ENCODE measurements around the gene OPA1.

OPA1 gene

DNA sequence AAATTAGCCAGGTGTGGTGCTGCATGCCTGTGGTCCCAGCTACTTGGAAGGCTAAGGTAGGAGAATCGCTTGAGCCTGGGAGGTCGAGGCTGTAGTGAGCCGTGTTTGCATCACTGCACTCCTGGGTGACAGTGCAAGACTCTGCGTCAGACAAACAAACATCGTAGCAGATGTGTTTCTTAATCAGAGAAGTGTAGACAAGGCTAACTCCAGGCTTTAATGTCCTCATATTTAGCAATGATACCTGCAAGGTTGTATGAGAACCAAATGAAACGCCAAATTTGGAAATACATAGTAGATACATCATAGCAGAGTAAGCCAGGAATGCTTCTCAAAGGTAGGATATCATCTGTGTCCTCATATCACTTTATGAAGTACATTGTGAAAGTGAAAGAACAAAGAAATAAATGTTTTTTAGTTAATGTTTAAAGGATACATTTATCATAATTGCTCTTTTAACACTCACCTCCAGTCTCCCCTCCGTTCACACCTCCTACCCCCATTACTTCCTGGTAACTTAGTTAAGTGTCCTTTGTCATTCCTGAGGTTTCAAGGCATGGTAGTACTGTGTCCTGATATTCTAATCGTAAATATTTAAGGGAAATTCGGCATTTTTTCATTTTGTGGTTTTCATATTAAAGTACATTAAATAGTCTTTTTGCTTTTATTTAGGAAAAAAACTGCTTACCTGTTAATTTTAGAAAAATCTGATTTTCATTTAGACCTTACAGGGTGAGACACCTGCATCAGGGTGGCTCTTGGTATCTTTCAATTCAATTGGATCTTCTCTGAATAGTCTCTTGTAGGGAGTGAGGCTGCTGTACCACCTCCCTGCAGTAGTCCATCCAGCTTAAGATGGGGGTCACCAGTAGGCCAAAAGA, 96.1 kb downstream of the OPA1 start:
- in situ Hi-C loops (cut with HindIII; ENCODE audit: low sequenced_read_pairs), result no loop called here

DNA sequence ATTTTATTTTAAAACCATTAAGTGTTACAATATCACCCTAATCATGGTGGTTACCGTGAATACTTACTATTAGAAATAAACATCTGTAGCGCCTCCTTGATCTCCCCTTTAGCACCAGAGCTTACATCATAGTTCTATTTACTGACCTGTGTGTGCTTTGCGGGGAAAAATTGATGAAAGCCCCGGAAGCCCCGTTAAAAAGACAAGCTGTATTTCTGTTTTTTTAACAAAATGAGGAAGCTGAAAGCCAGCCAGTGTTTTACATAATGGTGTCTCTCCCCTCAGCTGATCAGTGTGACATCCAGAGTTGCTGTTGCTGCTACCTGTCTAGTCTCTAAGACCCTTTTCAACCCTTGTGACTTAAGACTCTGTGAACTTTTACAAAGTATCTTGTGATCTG, 100.8 kb downstream of the OPA1 start:
- in situ Hi-C loops (cut with HindIII; ENCODE audit: low sequenced_read_pairs), result no loop called here

DNA sequence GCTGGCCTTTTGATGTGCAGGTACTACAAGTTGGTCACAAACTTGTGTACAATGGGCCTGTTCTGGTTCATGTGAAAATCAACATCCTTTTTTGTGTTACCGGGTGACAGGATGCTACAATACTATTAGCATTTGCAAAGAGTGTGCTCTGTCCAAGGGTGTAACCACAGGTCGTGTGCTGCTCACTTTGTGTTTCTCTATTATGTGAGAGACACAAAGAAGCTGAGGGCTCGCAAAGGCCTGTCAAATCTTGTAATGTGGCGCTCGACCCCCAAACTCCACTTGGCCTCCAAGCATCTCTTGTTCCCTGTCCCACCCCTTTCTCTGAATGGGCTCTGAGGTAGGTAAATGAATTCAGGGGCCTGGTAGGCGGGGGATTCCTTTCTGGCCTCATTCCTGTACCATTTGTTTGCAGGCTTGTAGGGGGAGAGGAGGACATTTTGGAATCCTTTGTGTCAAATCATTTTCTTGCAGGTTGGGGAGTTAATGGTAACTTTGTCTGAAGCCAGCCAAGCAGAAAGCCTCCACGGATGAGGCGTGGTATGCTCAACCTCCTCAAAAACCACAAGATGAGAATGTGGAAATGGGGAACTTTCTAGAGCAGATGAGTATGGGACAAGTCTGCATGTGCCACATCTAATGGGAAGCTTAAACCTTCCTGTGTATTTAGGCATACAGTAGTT, 109.1 kb downstream of the OPA1 start:
- in situ Hi-C loops (cut with HindIII; ENCODE audit: low sequenced_read_pairs), result no loop called here

DNA sequence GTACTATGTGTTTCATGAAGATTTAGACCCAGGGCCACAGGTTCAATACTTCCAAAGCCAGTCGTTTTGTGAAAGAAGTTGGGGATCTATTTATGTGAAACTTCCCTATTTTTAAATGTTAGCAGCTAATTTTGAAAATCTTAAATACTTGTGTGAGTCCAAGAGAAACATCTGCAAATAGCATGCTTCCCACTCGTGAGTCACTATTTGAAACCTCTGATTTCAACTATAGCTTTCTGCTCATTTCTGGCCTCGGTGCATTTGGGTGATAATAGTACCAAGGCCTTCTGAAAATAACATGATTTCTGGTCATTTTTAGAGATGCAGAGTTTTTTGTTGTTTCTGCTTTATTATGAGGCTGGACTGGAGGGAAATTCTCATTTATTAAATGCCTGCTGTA, 110.0 kb downstream of the OPA1 start:
- in situ Hi-C loops (cut with HindIII; ENCODE audit: low sequenced_read_pairs), result no loop called here

DNA sequence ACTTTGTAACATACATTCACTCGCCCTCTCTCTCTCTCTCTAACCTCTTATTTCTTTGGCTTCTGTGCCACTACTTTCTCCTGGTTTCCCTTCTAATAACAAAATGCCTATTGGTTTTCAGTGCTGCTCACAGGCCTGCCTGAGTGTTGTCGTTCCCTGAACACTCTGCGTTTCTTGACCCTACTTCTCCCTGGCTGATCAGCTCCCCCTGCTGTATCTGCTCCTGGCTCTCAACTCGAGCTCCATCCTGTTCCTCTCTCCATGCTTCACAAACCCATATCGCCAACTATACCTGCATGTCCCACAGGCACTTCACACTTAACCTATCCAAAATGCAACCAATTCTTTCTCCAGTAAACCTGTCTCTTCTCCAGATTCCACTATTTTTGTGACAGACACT, 111.4 kb downstream of the OPA1 start:
- in situ Hi-C loops (cut with HindIII; ENCODE audit: low sequenced_read_pairs), result no loop called here

DNA sequence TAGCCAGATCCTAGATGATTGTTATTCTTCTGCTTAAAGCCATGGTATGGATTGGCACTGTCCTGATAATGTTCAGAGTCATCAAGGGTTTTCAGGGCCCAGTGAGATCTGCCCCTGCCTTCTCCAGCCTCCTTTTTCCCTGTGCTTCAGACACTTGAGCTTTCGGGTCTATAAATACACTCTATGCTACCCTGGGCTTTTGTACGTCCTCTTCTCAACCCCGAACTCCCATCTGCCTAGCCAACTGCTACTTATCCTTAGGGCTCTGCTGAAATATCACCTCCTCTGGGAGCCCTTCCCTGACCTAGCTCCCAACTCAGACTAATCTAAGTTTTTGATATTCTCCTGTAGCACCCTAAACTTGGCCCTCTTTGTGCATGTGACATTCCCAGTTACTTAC, 115.3 kb downstream of the OPA1 start:
- in situ Hi-C loops (cut with HindIII; ENCODE audit: low sequenced_read_pairs), result no loop called here

DNA sequence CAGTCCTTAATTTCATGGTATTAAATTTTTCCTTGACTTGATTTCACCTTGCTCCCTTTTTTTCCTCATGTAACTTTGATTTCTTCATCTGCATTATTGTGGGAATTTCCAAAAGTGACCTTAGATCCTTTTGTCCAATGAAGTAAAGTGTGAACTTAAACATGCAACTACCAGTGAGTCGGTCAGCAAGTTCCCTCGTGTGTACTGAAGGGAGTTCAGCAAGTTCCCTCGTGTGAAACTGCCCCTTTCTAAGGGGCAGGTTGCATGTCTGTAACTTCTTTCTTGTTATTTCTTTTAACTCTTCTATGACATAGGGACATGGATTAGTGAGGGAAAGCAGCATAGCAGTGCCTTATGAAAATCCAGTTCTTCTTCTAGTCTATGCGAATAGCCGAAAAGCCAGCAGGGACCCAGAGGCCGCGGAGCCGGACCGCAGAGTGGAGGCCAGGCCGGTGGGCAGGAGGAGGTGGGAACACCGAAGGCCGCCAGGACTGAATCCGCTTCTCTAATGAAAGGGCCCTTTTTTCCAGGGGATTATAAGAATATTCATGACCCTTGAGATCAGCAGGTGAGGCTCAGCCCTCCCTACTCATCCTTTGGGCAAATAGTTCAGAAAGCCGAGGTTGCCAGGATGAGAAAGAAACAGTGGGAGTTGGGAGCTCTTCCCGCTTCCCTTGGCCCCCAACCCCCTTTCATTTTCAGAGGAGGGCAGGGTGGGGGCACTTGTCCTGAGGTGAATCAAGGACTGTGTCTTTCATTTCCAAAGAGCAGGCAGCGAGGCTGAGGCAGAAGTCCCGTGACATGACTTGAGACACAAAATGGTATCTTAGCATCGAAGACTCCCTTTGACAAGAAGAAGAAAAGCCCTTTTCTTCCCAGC, 117.5 kb downstream of the OPA1 start:
- in situ Hi-C loops (cut with HindIII; ENCODE audit: low sequenced_read_pairs), result no loop called here

DNA sequence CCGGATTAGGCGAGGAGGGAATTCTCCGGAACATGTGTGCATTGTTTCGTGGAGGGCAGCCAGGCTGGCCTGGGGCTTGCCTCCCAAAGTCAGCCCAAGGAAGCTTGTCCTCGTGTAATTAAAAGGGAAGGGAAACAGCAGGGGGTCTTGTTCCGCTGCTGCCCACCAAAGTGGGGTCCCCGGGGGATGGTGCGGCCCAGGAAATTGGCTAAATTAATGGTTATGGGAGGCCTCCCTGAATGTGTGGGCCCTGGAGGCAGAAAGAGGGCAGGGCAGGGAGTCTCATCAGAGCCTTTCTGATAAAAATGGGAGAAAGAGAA, 118.1 kb downstream of the OPA1 start:
- in situ Hi-C loops (cut with HindIII; ENCODE audit: low sequenced_read_pairs), result no loop called here

DNA sequence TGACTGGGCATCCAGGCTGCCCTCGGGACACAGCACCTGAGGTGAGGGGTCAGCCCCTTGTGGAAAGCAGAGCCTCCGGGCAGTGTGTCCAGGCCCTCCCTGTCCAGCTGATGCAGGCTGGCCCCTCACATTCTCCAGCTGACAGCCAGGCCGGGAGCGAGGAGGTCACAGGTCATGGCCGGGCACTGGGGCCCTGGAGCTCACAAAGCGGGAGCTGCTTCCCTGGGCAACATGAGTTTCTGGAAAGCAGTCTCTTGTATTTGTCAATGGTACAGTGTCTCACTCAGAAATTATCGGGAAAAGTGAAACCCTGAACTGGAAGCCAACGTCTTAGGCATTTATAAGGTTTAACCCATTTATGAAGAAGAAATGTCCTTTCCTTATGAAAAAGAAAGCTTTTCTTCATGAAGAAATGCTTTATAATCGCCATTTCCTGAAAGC, 118.5 kb downstream of the OPA1 start:
- in situ Hi-C loops (cut with HindIII; ENCODE audit: low sequenced_read_pairs), result no loop called here

DNA sequence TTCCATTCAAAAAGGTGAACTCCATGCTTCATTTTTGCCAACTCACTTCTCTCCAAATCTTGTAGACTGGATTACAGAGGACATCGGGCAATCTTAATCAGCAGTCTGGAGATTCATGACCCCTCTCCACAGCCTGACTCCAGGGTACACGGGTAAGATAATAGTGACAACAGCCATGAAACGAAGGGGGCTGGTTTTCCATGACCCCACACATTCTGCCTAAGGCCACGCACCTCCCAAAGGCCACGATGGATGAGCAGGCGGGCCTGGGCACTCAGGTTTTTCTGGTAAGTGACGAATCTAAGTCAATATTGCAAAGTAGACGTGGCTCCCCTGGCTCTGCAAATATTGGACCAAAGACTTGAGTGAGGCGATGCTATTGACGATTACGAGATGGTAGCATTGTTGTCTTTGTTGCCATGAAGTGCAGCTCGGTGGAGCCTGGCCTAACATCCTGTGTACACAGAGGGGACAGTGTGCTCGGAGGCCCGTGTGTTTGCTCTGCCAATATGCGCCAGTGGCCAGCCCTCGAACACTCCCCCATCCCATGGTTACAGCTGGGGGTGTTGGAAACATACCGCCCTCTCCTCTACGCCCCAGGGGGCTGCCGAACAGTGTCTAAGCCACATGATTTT, 119.1 kb downstream of the OPA1 start:
- in situ Hi-C loops (cut with HindIII; ENCODE audit: low sequenced_read_pairs), result no loop called here

DNA sequence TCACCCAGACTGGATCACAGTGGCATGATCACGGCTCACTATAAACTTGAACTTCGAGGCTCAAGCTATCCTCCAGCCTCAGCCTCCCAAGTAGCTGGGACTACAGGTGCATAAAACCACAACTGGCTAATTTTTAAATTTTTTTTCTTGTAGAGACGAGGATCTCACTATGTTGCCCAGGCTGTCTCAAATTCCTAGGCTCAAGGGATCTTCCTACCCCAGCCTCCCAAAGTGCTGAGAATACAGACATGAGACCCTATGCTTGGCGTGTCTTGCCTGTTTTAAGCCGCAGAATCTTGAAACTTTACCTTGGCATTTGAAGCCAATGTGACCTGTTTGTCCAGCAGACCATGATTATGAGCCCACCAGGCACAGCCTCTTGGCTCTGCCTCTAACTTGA, 119.9 kb downstream of the OPA1 start:
- in situ Hi-C loops (cut with HindIII; ENCODE audit: low sequenced_read_pairs), result no loop called here

DNA sequence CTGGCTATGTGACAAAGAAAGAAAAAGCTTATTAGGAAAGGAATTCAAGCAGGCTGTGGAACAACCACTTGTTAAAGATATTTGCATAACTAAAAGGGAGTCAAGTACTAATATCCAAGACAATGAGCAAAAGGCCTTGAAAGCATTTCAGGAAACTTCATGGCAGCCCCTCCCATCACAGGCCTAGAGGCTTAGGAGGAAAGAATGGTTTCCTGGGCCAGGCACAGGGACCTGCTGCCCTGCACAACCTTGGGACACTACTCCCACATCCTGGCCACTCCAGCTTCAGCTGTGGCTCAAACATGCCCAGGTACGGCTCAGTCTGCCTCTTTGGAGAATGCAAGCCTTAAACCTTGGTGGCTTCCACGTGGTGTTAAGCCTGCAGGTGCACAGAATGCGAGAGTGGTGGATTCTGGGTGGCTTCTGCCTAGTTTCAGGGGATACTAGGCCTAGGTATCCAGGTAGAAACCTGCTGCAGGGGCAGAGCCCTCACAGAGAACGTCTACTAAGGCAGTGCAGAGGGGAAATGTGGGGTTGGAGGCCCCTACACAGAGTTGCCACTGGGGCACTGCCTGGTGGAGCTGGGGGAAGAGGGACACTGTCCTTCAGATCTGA, 121.6 kb downstream of the OPA1 start:
- in situ Hi-C loops (cut with HindIII; ENCODE audit: low sequenced_read_pairs), result no loop called here

DNA sequence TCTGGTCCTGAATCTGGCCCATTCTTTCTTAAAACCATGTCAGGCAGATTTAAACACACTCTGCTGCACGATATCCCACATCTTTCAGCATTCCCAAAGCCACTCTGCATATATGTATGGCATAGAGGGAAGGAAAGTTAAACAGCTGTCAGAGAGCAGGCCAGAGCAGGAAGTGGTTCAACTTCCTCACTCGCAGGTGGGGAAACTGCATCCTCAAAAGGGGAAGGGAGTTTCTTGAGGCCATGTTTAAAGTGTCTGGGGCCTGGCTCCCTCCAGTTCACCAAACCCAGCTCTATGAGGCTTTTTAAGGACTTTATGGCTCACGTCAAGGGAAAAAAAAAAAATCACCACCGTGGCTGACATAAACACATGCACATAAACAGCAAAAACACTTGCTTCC, 123.1 kb downstream of the OPA1 start:
- in situ Hi-C loops (cut with HindIII; ENCODE audit: low sequenced_read_pairs), result no loop called here

DNA sequence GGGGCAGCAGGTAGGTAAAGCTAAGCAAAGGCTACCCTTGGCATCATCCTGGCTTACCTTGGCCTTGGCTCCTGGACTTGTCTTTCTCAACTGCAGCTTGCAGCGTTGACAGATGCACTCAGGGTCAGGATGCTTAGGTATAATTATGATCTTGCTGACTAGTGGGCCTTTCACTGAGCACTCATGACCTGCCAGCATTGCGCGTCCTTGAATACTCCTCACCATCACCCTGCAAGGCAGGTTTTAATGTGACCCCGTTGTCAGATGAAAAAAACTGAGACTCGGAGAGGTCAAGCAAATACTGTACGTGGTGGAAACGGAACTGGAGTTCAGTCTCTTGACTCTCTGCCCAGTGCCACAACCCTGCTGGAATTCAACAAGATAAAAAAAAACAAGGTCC, 126.7 kb downstream of the OPA1 start:
- in situ Hi-C loops (cut with HindIII; ENCODE audit: low sequenced_read_pairs), result no loop called here

DNA sequence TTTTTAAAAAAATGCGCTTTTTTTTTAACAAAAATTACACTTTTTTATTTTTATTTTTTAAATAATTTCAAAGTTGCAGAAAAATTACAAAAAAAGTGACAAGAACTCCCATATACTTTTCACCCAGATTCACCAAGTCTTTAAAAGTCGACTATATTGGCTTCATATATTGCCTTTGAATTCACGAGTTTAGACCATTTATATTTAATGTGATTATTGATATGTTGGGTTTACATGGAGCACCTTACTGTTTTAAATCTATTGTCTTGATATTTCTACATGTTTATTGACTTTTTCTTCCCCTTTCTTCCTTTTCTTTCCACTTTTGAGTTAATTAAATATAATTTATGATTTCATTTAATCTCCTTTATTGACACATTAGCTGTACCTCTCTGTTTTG, 127.2 kb downstream of the OPA1 start:
- in situ Hi-C loops (cut with HindIII; ENCODE audit: low sequenced_read_pairs), result no loop called here

DNA sequence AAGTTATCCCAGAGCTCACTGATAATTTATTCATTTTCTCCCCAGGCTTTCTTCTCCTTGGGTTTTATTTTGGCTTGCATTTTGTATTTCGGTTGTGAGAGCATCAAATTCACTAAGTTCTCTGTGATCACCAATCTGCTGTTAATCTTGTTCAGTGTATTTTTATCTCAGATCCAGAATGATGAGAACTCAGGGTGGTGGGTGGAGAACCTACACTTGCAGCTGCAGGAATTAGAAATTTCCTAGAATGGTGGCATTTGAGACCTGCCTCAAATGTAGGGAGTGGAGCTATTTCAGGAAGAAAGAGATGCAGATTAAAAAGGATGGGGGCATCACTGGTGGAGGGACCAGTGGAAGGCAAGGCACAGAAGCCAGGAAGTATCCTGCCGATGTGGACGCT, 129.6 kb downstream of the OPA1 start:
- in situ Hi-C loops (cut with HindIII; ENCODE audit: low sequenced_read_pairs), result no loop called here

DNA sequence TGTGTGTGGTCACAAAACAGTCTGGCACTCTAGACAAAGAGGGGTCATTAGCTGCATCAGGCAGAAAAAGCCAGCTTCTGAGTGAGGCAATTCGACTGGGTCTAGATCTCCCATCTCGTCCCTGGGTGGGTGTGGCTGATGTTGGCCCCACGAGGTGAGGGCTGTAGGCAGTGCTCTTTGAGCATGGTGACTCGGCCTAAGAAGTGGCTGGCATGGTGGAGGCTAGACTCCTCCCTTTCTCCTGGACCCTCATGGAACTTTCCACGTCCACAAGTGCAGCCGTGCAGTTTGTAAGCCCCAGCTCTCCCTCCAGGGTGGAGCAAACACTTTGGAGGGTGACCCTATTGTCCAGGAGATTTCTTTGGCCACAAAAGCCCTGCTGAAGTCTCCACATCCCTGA, 134.1 kb downstream of the OPA1 start:
- in situ Hi-C loops (cut with HindIII; ENCODE audit: low sequenced_read_pairs), result no loop called here

DNA sequence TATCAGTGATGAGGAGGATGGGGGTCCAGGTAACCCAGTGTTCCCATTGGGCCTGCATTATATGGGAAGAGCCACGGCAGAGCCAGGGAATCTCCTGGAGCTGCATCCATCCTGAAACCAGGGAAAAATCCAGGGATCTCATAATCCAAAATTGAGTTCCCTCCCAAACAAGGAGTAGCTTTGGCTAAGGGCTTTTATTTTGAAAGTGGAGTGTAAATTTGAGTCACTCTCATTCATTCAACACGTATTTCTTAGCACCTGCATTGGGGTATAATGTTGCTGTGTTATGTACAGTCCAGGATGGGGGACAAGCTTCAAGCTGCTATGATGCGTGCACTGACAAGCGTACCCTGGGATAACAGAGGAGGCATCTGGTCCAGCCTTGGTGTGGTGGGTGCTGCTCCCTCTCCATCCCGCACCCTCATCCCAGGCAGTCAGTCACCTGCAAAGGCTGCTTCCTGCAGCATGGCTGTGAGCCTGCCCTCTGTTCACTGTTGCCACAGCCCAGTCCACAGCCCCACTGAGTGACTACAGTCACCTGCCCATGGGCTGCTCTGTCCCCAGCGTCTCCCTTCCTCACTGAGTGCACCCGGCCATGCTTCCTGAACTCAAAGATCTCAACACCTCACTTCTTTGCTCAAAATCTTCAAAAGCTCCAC, 135.6 kb downstream of the OPA1 start:
- in situ Hi-C loops (cut with HindIII; ENCODE audit: low sequenced_read_pairs), result no loop called here

DNA sequence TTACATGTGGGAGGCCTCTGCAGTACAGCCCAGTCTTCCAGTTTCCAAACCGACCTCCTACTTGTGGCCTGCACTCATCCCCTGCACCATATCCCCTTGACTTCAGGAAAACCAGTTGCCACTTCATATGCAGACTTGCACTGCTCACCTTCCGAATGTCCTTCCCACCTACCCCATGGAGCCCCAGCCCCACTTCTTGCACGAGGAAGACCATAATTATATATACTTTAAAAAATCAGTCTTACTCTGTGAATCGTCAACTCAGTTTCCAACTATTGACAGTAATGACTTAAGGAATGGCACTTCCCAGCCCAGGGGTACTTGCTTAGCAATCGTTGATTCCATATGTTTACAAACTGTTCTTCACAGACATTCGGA, 136.1 kb downstream of the OPA1 start:
- in situ Hi-C loops (cut with HindIII; ENCODE audit: low sequenced_read_pairs), result no loop called here

DNA sequence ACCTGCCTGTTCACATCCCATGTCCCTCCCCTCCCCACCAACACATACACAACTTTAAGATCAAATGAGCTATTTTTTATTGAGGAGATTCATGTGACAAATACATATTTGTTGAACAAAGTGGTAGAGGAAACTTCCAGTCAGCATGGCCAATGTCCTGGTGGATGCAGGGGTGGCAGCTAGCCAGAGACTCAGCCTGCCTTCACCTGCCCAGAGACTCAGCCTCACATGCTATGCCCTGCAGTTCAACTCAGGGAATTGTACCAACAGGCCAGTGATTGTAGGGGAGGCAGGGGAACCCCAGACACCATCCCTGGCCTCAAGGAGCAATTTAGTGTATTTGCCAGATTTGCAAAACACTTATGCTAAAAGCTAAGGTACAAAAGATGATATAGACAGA, 136.6 kb downstream of the OPA1 start:
- in situ Hi-C loops (cut with HindIII; ENCODE audit: low sequenced_read_pairs), result no loop called here
